SW 1271 (cell line): Measurements from ENCODE around the gene CST1.
"Not testable (repeated sequence)": the region's sequence is repeated elsewhere in the genome, so short reads cannot be mapped to it uniquely, and the experiment has no call there.

ENCODE experiments used
- DNase-seq, 2 experiments: peaks; one replicate each; lab custom pipeline; 2025; lab: John Stamatoyannopoulos, UW

The CST1 gene

GRCh38 chr20:23750786-23751185, at the start of gene CST1:
Gene CST1 (minus strand): TSS chr20:23750935. CDS start chr20:23750866, 69 bp downstream.
- DNase-seq: not testable (repeated sequence)

- DNase-seq: peak in 1 of 2 experiments; percentile 43
Measured at GRCh38 chr20:23799216-23799847, 48.6 kb upstream of the CST1 start.

- no peak for DNase-seq
Measured at GRCh38 chr20:23795526-23795925, 44.8 kb upstream of the CST1 start.

- no peak for DNase-seq
Measured at GRCh38 chr20:23794841-23795240, 44.1 kb upstream of the CST1 start.

GRCh38 chr20:23794065-23794464, 43.3 kb upstream of the CST1 start:
- DNase-seq: no peak

GRCh38 chr20:23783447-23783846, 32.7 kb upstream of the CST1 start:
- DNase-seq: no peak

GRCh38 chr20:23782366-23782983, 31.7 kb upstream of the CST1 start:
- DNase-seq: peak; percentile 26 to 49

- DNase-seq: not testable (repeated sequence)
Measured at GRCh38 chr20:23778676-23779075, 27.9 kb upstream of the CST1 start.

- DNase-seq: not testable (repeated sequence)
Measured at GRCh38 chr20:23777380-23777779, 26.6 kb upstream of the CST1 start.

GRCh38 chr20:23776067-23776771, 25.5 kb upstream of the CST1 start:
- DNase-seq: no peak

GRCh38 chr20:23774081-23774480, 23.3 kb upstream of the CST1 start:
- no peak for DNase-seq

- no peak for DNase-seq
Measured at GRCh38 chr20:23773579-23773978, 22.8 kb upstream of the CST1 start.

- no peak for DNase-seq
Measured at GRCh38 chr20:23773127-23773526, 22.4 kb upstream of the CST1 start.

GRCh38 chr20:23772074-23772473, 21.3 kb upstream of the CST1 start:
- no peak for DNase-seq

- DNase-seq: no peak
Measured at GRCh38 chr20:23770384-23770783, 19.6 kb upstream of the CST1 start.

- DNase-seq: not testable (repeated sequence)
Measured at GRCh38 chr20:23768520-23768919, 17.8 kb upstream of the CST1 start.

- no peak for DNase-seq
Measured at GRCh38 chr20:23766531-23766930, 15.8 kb upstream of the CST1 start.

- DNase-seq: no peak
Measured at GRCh38 chr20:23765578-23765977, 14.8 kb upstream of the CST1 start.

- DNase-seq: not testable (repeated sequence)
Measured at GRCh38 chr20:23764630-23765029, 13.9 kb upstream of the CST1 start.

GRCh38 chr20:23763345-23763744, 12.6 kb upstream of the CST1 start:
- no peak for DNase-seq

GRCh38 chr20:23759306-23759940, 8.7 kb upstream of the CST1 start:
- DNase-seq: no peak

- DNase-seq: not testable (repeated sequence)
Measured at GRCh38 chr20:23756792-23757191, 6.1 kb upstream of the CST1 start.
